ENCODE measurements around the gene ILKAP. TPM values are rescaled to one million over a fixed set of nuclear protein-coding genes. Genes with fewer than 3 reads are reported as not detected.

The ILKAP gene
- total RNA-seq, 1 experiment from 2014 or later, result 59.6 TPM

DNA sequence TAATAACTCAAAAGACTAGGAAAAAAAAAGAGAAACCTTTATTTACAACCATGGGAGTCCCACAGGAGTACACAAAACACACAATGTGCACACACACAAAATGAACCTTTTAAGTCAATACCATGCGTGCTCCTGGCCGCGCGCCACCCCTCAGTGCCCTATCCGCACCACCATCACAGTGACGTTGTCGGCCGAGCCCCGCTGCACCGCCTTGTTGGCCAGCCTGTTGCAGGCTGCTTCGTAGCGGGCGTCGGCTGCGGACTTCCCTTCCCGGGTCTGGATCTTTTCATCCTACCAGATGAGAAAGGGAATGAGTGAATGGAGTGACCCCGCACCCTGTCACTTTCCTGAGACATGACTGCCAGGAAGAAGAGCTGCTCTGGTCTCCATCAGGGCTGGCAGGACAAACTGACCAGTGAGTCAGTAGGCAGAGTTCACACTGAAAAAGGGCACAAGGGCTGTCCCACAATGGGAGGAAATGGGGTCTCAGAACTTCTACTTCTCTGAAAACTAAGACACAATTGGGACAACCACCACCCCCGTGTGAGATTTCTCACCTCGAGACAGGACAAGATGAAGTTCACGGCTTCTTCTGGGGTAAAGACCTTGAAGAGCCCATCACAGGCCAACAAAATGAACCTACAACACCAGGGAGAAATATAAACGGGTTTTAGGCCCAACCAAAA, 33.0 kb downstream of the ILKAP start:
- CTCF ChIA-PET, result interaction anchor here (0.5 to 0.9 kb wide), 4 partner anchors 10 to 431 kb away, joined by 3 read pairs; no protein-coding TSS in a partner anchor
- H3K9me3 Mint-ChIP-seq (ENCODE audit: unreplicated experiment), result no peaks in the 10 kb centered on the region

DNA sequence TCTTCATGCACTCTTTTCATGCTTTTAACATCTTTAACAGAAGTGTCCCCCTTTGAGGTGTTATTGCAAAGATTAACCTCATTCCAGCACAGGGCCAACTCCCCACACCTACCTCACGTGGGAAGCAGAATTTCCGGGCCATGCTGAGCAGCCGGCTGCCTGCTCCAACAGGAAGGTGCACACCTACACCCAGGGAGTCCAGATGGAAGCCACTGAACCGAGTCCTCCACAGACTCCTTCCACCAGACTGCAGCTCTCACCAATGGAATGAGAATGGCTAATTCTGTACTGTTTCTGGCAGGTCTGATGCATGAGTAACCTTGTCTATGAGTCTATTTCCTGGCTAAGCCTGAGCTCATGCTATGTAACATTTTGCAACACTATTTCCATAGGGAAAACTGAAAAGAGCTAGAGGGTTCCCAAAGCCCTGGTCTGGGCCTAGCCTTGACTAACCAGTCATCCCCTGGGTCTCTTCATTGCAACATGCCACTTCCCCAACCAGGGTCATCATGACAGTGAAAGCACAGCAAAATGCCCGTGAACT, 33.7 kb downstream of the ILKAP start:
- CTCF ChIA-PET, result interaction anchor here (0.5 to 1.1 kb wide), 5 partner anchors 9 to 431 kb away, joined by 3 read pairs; no protein-coding TSS in a partner anchor
- TF ChIP-seq, protein P1, sequence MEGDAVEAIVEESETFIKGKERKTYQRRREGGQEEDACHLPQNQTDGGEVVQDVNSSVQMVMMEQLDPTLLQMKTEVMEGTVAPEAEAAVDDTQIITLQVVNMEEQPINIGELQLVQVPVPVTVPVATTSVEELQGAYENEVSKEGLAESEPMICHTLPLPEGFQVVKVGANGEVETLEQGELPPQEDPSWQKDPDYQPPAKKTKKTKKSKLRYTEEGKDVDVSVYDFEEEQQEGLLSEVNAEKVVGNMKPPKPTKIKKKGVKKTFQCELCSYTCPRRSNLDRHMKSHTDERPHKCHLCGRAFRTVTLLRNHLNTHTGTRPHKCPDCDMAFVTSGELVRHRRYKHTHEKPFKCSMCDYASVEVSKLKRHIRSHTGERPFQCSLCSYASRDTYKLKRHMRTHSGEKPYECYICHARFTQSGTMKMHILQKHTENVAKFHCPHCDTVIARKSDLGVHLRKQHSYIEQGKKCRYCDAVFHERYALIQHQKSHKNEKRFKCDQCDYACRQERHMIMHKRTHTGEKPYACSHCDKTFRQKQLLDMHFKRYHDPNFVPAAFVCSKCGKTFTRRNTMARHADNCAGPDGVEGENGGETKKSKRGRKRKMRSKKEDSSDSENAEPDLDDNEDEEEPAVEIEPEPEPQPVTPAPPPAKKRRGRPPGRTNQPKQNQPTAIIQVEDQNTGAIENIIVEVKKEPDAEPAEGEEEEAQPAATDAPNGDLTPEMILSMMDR (IDR thresholded peaks at IDR 0.05; ENCODE audit: unreplicated experiment), result no peak
- Mint-ChIP-seq H3K4me3 (ENCODE audit: unreplicated experiment) (peak overlapping the region; percentile 41), H3K36me3 (ENCODE audit: insufficient read depth, unreplicated experiment) (peaks cover 62% of the 10 kb centered on the region), H3K4me1 (ENCODE audit: insufficient read depth, unreplicated experiment) (peaks cover 25% of the 10 kb centered on the region), H3K27ac (ENCODE audit: low read depth, unreplicated experiment) (peak overlapping the region; percentile 94), H3K9me3 (ENCODE audit: unreplicated experiment) (no peaks in the 10 kb centered on the region), H3K27me3 (ENCODE audit: insufficient read depth, unreplicated experiment) (no peaks in the 10 kb centered on the region)
- POLR2A ChIA-PET, result interaction anchor here (0.7 to 2.1 kb wide), 10 partner anchors 8 to 271 kb away, joined by 3 to 14 read pairs (median 4); partner anchors contain the start of genes ILKAP and SCLY
- intact Hi-C loops (cut with micrococcal nuclease), result no loop called here
- DNase-seq (ENCODE audit: unreplicated experiment), result peak; percentile 96
- BruUV-seq (replicated peaks), result no TSS peak

More for the DNA sequence above, 33.0 kb downstream of the ILKAP start:
- Mint-ChIP-seq H3K36me3 (ENCODE audit: insufficient read depth, unreplicated experiment) (peaks cover 69% of the 10 kb centered on the region), H3K4me3 (ENCODE audit: unreplicated experiment) (no peak overlapping the region), H3K27me3 (ENCODE audit: insufficient read depth, unreplicated experiment) (no peaks in the 10 kb centered on the region), H3K27ac (ENCODE audit: low read depth, unreplicated experiment) (peak overlapping the region; percentile 94), H3K4me1 (ENCODE audit: insufficient read depth, unreplicated experiment) (peaks cover 25% of the 10 kb centered on the region)
- TF ChIP-seq, protein P1 (IDR thresholded peaks at IDR 0.05; ENCODE audit: unreplicated experiment), result no peak
- POLR2A ChIA-PET, result interaction anchor here (1.0 to 2.1 kb wide), 7 partner anchors 15 to 202 kb away, joined by 3 to 14 read pairs (median 5); partner anchors contain the start of genes ILKAP and SCLY
- BruUV-seq (replicated peaks), result no TSS peak
- intact Hi-C loops (cut with micrococcal nuclease), result no loop called here
- no peak for DNase-seq (ENCODE audit: unreplicated experiment)

DNA sequence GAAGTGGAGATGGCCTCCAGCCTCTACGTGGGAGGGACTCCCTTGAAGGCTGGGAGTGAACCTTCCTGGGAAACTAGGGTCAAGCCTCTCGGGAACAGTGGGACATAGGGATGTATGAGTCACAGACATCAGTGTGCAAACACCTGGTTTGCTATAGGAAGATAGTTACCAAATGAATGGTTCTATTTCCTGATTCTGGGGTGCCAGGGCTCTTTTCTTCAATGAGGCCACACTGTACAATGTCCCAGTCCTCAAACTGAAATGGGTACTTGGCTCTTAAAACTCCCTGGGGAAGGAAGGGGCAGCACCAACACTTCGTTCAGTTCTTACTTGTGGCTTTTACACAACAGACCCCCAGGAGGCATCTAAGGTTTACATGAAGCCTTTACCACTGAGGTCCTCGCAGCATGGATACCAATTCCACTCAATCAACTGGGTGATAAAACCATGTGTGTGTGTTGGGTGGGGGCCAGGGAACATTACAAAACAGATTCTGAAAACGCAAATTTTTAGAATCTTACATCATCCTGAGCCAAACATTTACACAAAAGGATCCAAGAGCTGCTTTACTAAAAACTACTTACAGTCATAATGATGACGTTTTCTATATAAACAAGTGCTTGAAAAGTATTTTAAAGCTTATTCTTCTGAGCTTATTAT, 34.3 kb downstream of the ILKAP start:
- peak; percentile 87 for DNase-seq (ENCODE audit: unreplicated experiment)
- ChIA-PET POLR2A (interaction anchor here (0.7 to 2.1 kb wide), 10 partner anchors 9 to 270 kb away, joined by 3 to 14 read pairs (median 4); partner anchors contain the start of genes ILKAP and SCLY), CTCF (interaction anchor here (0.6 to 1.1 kb wide), 3 partner anchors 9 to 107 kb away, joined by 3 read pairs; no protein-coding TSS in a partner anchor)
- BruUV-seq (replicated peaks), result TSS peak; percentile 88
- Mint-ChIP-seq H3K9me3 (ENCODE audit: unreplicated experiment) (no peaks in the 10 kb centered on the region), H3K36me3 (ENCODE audit: insufficient read depth, unreplicated experiment) (peaks cover 58% of the 10 kb centered on the region), H3K27ac (ENCODE audit: low read depth, unreplicated experiment) (peak overlapping the region; percentile 94), H3K4me3 (ENCODE audit: unreplicated experiment) (peak overlapping the region; percentile 41), H3K27me3 (ENCODE audit: insufficient read depth, unreplicated experiment) (no peaks in the 10 kb centered on the region), H3K4me1 (ENCODE audit: insufficient read depth, unreplicated experiment) (peaks cover 25% of the 10 kb centered on the region)
- TF ChIP-seq, protein P1 (IDR thresholded peaks at IDR 0.05; ENCODE audit: unreplicated experiment), result no peak
- intact Hi-C loops (cut with micrococcal nuclease), result no loop called here

Measured in MCF 10A (cell line).